Colonic mucosa (tissue), 4 donors: ENCODE measurements around the gene RPL6. TPM values are rescaled to one million over a fixed set of nuclear protein-coding genes. Genes with fewer than 3 reads are reported as not detected.
"Not testable (repeated sequence)": the region's sequence is repeated elsewhere in the genome, so short reads cannot be mapped to it uniquely, and the experiment has no call there.

ENCODE experiments used
- DNase-seq: peaks from one replicate; pipeline ENCODE4 v3.0.0-alpha.2; 2020
- H3K27ac ChIP-seq: fragments of 200-600 bp; one replicate; pipeline ENCODE4 v1.8.0; 2021
- H3K27me3 ChIP-seq: fragments of 200-600 bp; one replicate; pipeline ENCODE4 v1.8.0; 2021
- H3K36me3 ChIP-seq: fragments of 200-600 bp; one replicate; pipeline ENCODE4 v1.8.0; 2021
- H3K4me1 ChIP-seq: fragments of 200-600 bp; one replicate; pipeline ENCODE4 v1.8.0; 2021; ENCODE audit warnings: mild to moderate bottlenecking
- H3K4me3 ChIP-seq: fragments of 200-600 bp; one replicate; pipeline ENCODE4 v1.8.0; 2021
- H3K9ac ChIP-seq, 2 donors: one replicate each; pipeline ENCODE4 v1.7.0; 2013; ENCODE audit warnings: control low read depth in 2 of 2, low read depth in 2 of 2, low read length in 2 of 2
- H3K9me3 ChIP-seq: fragments of 200-600 bp; one replicate; pipeline ENCODE4 v1.8.0; 2021
- CTCF ChIP-seq: fragments of 200-600 bp; IDR thresholded peaks from one replicate; pipeline ENCODE4 v1.8.0; 2022; ENCODE audit warnings: antibody characterized with exemption, mild to moderate bottlenecking
- intact Hi-C: fragments of 100-400 bp; cut with DNase I; formaldehyde crosslinking; loops from one replicate; pipeline ENCODE4 v1.14.1; 2022
- total RNA-seq, 2 donors: library from RNA; stranded (reverse); fragmentation: NEBNext Ultra II Directional in 1 of 2; extraction: Animal tissue kit (Norgen Biotek cat#: 25700) in 1 of 2; gene quantifications; one replicate each; pipeline ENCODE4 v1.2.1, GENCODE V29; 2021
- donor health status: healthy.
- donor health status: DM: no; HTN: no; CAD: no.
- donor health status: DM: no; HTN: no; CAD: no.

The RPL6 gene
- total RNA-seq, 2 donors from 2014 or later, result 782 to 1,047 TPM

DNA sequence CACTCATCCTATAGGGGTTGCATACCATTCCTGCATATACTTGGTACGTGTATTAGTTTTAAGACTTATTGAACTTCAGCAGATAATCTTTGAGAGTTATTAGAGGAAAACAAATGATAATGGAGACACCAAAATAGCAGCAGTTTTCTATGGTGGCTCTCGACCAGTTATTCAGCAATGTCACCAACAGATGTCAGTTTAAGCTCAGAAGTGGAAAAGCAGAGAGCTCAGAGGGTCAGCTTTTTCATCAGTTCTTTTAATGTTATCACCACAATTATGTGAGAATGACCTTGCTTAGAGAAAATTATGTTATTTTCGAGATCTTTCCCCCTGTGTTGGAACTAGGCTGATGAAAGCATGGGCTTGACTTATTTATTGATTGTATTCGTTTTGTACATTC lies 41.3 kb upstream of the RPL6 start:
- H3K36me3 ChIP-seq, result peaks cover 10% of the 10 kb centered on the region
- DNase-seq, result no peak
- intact Hi-C loops, result no loop called here

DNA sequence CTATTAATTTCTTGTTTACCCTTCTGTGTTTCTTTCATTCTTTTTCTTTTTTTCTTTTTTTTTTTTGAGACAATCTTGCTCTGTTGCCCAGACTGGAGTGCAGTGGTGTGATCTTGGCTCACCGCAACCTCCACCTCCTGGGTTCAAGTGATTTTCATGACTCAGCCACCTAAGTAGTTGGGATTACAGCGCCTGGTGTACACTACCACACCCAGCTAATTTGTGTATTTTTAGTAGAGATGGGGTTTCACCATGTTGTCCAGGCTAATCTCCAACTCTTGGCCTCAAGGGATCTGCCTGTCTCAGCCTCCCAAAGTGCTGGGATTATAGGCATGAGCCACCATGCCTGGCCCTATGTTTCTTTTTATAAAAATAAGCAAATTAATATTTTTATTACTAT lies 38.8 kb upstream of the RPL6 start:
- H3K36me3 ChIP-seq, intact Hi-C loops: not testable (repeated sequence)

More for the DNA sequence above, 41.3 kb upstream of the RPL6 start:
- no peak overlapping the region for H3K9ac ChIP-seq
- H3K4me3 ChIP-seq, result no peak overlapping the region
- no peaks in the 10 kb centered on the region for H3K27me3 ChIP-seq
- H3K27ac ChIP-seq, result no peak overlapping the region
- no peaks in the 10 kb centered on the region for H3K4me1 ChIP-seq
- no peaks in the 10 kb centered on the region for H3K9me3 ChIP-seq
- no peak for TF ChIP-seq CTCF

GRCh38 chr12:112447106-112447505 lies 37.7 kb upstream of the RPL6 start:
- Histone ChIP-seq H3K9ac (no peak overlapping the region), H3K27me3 (no peaks in the 10 kb centered on the region), H3K36me3 (no peaks in the 10 kb centered on the region), H3K4me3 (no peak overlapping the region), H3K9me3 (no peaks in the 10 kb centered on the region), H3K4me1 (no peaks in the 10 kb centered on the region), H3K27ac (no peak overlapping the region)
- no peak for DNase-seq
- TF ChIP-seq CTCF, result no peak
- intact Hi-C loops, result no loop called here

More for the DNA sequence above, 38.8 kb upstream of the RPL6 start:
- not testable (repeated sequence) for H3K27me3 ChIP-seq, H3K9me3 ChIP-seq, H3K4me3 ChIP-seq, DNase-seq, H3K27ac ChIP-seq, H3K4me1 ChIP-seq, H3K9ac ChIP-seq

GRCh38 chr12:112446008-112446725 lies 36.8 kb upstream of the RPL6 start:
- Histone ChIP-seq H3K9me3 (no peaks in the 10 kb centered on the region), H3K36me3 (no peaks in the 10 kb centered on the region), H3K9ac (no peak overlapping the region), H3K4me1 (no peaks in the 10 kb centered on the region), H3K27ac (no peak overlapping the region), H3K4me3 (no peak overlapping the region), H3K27me3 (no peaks in the 10 kb centered on the region)
- no peak for TF ChIP-seq CTCF
- DNase-seq, result no peak
- intact Hi-C loops, result no loop called here

GRCh38 chr12:112443916-112444315 lies 34.5 kb upstream of the RPL6 start:
- H3K36me3 ChIP-seq, result no peaks in the 10 kb centered on the region
- TF ChIP-seq CTCF, result no peak
- H3K27me3 ChIP-seq, result no peaks in the 10 kb centered on the region
- intact Hi-C loops, result no loop called here
- H3K9me3 ChIP-seq, result no peaks in the 10 kb centered on the region
- H3K4me1 ChIP-seq, result no peaks in the 10 kb centered on the region
- DNase-seq, result no peak
- no peak overlapping the region for H3K27ac ChIP-seq
- H3K9ac ChIP-seq, result no peak overlapping the region
- no peak overlapping the region for H3K4me3 ChIP-seq

- H3K36me3 ChIP-seq, H3K27me3 ChIP-seq, intact Hi-C loops, H3K9ac ChIP-seq, H3K4me3 ChIP-seq, H3K4me1 ChIP-seq, DNase-seq, H3K27ac ChIP-seq, H3K9me3 ChIP-seq: not testable (repeated sequence)
These were observed 31.2 kb upstream of the RPL6 start for GRCh38 chr12:112440653-112441052.
